ENCODE results near the gene DDAH1. TPM values are rescaled to one million over a fixed set of nuclear protein-coding genes. Genes with fewer than 3 reads are reported as not detected.

The DDAH1 gene
- total RNA-seq, 1 experiment from 2014 or later, result 36.3 TPM

DNA sequence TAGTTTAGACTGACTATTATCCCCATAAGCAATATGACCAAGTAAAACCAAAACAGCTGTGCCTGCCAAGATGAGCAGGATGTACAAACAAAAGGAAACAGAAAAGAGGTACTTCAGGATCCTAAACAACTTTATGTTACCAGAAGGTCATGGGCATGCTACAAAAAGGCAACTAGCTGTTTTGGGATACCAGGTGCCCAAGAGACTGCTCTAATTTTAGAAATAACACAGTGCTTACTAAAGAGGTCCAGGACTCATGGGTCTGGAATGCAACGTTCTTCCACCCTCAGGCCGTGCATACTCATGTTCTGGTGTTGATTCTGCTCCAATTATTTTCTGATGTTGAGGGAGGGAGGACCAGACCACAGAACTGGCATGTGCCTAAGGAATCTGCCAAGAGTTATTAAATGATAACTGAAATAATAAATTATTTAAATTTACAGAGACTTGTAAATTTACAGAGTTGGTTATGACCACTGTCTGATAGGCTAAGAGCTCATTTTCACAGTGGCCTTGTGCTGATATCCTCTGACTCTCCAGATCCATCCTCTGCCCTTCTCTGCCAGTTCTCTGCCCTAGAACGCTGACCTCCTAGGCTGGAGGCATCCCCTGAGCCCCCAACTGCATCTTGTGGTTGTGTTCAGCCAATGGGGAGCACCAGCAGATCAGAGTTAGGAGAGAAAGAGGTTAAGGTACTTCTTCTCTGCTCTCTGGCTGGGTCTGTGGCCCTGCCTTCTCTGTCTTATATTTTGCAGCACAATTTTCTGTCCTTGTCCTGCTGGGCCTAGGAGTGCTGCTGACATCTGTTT lies 150.9 kb downstream of the DDAH1 start:
- no peak overlapping the region for H4K5ac ChIP-seq (ENCODE audit: insufficient read length, low read depth, low read length)
- H2BK15ac ChIP-seq (ENCODE audit: low read depth, low read length), result no peak overlapping the region
- Mint-ChIP-seq H3K9me3 (no peaks in the 10 kb centered on the region; a peak in 1 of 5 replicates), H3K4me3 (no peak overlapping the region), H3K4me1 (peaks cover 4 to 6% of the 10 kb centered on the region in 2 experiments; a peak in 3 of 4 replicates), H3K27ac (no peak overlapping the region), H3K36me3 (ENCODE audit: insufficient read depth in 1 of 3, low read depth in 3 of 3) (no peaks in the 10 kb centered on the region), H3K27me3 (ENCODE audit: low read depth) (no peaks in the 10 kb centered on the region)
- H2BK20ac ChIP-seq (ENCODE audit: low read depth, low read length, poor library complexity, severe bottlenecking), result no peak overlapping the region
- H3K23ac ChIP-seq (ENCODE audit: insufficient read length, low read depth, low read length), result no peak overlapping the region
- H2BK120ac ChIP-seq (ENCODE audit: low read depth, low read length, poor library complexity, severe bottlenecking), result no peak overlapping the region
- no peak overlapping the region for H3T11ph ChIP-seq (ENCODE audit: low read length)
- H3K4me2 ChIP-seq (ENCODE audit: insufficient read depth, insufficient read length, low read length), result no peak overlapping the region
- no peaks in the 10 kb centered on the region for H3K9me3 ChIP-seq (ENCODE audit: control insufficient read depth, low read depth, low read length)
- no peak overlapping the region for H3K56ac ChIP-seq (ENCODE audit: insufficient read length, low read depth, low read length)
- H2AK5ac ChIP-seq (ENCODE audit: insufficient read length, low read length), result no peak overlapping the region
- no peak overlapping the region for H3K27ac ChIP-seq (ENCODE audit: insufficient read length, low read depth, low read length)
- no peak overlapping the region for H3K18ac ChIP-seq (ENCODE audit: insufficient read length, low read depth, low read length)
- H4K91ac ChIP-seq (ENCODE audit: insufficient read length, low read depth, low read length), result no peak overlapping the region
- H3K9ac ChIP-seq (ENCODE audit: extremely low read depth, insufficient read length, low read length), result no peak overlapping the region
- no peaks in the 10 kb centered on the region for H3K4me1 ChIP-seq (ENCODE audit: insufficient read depth, low read length)
- no peak overlapping the region for H2AFZ ChIP-seq (ENCODE audit: low read length)
- H3K79me2 ChIP-seq (ENCODE audit: insufficient read depth, low read length), result no peaks in the 10 kb centered on the region
- H3K79me1 ChIP-seq (ENCODE audit: insufficient read depth, low read depth, low read length, poor library complexity, severe bottlenecking), result no peaks in the 10 kb centered on the region
- H3K27me3 ChIP-seq (ENCODE audit: insufficient read depth, low read length), result no peaks in the 10 kb centered on the region
- H4K20me1 ChIP-seq (ENCODE audit: control insufficient read depth, insufficient read depth, insufficient read length), result no peaks in the 10 kb centered on the region
- H3K14ac ChIP-seq (ENCODE audit: insufficient read depth, low read length), result no peak overlapping the region
- TF ChIP-seq, protein P1, sequence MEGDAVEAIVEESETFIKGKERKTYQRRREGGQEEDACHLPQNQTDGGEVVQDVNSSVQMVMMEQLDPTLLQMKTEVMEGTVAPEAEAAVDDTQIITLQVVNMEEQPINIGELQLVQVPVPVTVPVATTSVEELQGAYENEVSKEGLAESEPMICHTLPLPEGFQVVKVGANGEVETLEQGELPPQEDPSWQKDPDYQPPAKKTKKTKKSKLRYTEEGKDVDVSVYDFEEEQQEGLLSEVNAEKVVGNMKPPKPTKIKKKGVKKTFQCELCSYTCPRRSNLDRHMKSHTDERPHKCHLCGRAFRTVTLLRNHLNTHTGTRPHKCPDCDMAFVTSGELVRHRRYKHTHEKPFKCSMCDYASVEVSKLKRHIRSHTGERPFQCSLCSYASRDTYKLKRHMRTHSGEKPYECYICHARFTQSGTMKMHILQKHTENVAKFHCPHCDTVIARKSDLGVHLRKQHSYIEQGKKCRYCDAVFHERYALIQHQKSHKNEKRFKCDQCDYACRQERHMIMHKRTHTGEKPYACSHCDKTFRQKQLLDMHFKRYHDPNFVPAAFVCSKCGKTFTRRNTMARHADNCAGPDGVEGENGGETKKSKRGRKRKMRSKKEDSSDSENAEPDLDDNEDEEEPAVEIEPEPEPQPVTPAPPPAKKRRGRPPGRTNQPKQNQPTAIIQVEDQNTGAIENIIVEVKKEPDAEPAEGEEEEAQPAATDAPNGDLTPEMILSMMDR (conservative IDR thresholded peaks at IDR 0.05), result no peak
- H2BK5ac ChIP-seq (ENCODE audit: insufficient read length, low read length), result no peak overlapping the region
- no peak overlapping the region for H3K4ac ChIP-seq (ENCODE audit: low read depth, low read length)
- no peaks in the 10 kb centered on the region for H3K23me2 ChIP-seq (ENCODE audit: insufficient read length, low read depth, low read length, poor library complexity, severe bottlenecking)
- WGBS (ENCODE audit: extremely low coverage, insufficient read length, low lambda C conversion rate), result no CpG with 5 or more reads among the region's 3 CpGs
- no peak overlapping the region for H4K8ac ChIP-seq (replicated peaks; ENCODE audit: insufficient read length, low read depth, low read length)
- H2BK12ac ChIP-seq (ENCODE audit: insufficient read length, low read depth, low read length), result no peak overlapping the region
- no peak for DNase-seq

All from H9 (cell line).